Ovary (tissue), 9 donors: ENCODE data around the gene LYPD6. TPM values are rescaled to one million over a fixed set of nuclear protein-coding genes. Genes with fewer than 3 reads are reported as not detected.

ENCODE experiments used
- DNase-seq, 5 donors: peaks; one replicate each; pipeline ENCODE4 v3.0.0-alpha.2; 2019 to 2020
- H3K27ac ChIP-seq, 2 donors: fragments of 200-600 bp; one replicate each; pipeline versions ENCODE4 v1.5.1 to v1.8.0; 2019 to 2022
- H3K27me3 ChIP-seq: fragments of 200-600 bp; one replicate; pipeline ENCODE4 v1.8.0; 2022
- H3K36me3 ChIP-seq: fragments of 200-600 bp; sonication (generic); one replicate; pipeline ENCODE4 v1.5.1; 2019
- H3K4me1 ChIP-seq: one replicate; pipeline ENCODE4 v1.8.1; 2013; ENCODE audit warnings: mild to moderate bottlenecking, moderate library complexity; ENCODE audit not compliant: insufficient read depth
- H3K4me3 ChIP-seq: fragments of 200-600 bp; sonication (generic); one replicate; pipeline ENCODE4 v1.5.1; 2017
- H3K9me3 ChIP-seq, 2 donors: fragments of 200-600 bp in 1 of 2; sonication (generic) in 1 of 2; one replicate each; pipeline versions ENCODE4 v1.5.1 to v1.8.1; 2013 to 2019; ENCODE audit warnings: mild to moderate bottlenecking in 1 of 2, moderate library complexity in 1 of 2
- CTCF ChIP-seq, 3 donors: fragments of 450-650 bp in 2 of 3; fragments of 200-600 bp in 1 of 3; IDR thresholded peaks; one replicate each; pipeline versions ENCODE4 v1.5.1 to v1.8.0; 2016 to 2022; ENCODE audit warnings: antibody characterized with exemption in 3 of 3, mild to moderate bottlenecking in 1 of 3
- EP300 ChIP-seq: sonication (generic); formaldehyde crosslinking; IDR thresholded peaks from one replicate; pipeline ENCODE4 v1.6.1; 2017; ENCODE audit warnings: antibody characterized with exemption
- POLR2A ChIP-seq: fragments of 450-650 bp; IDR thresholded peaks from one replicate; pipeline ENCODE4 v1.6.1; 2017; ENCODE audit warnings: antibody characterized with exemption, mild to moderate bottlenecking, moderate library complexity
- WGBS, 3 donors: extraction: QIAGEN DNeasy Blood & Tissue Kit in 1 of 3; methylation state at CpG; one replicate each; pipeline versions ENCODE4 v1.1.5 to v1.1.7; 2013 to 2017; 5-methylcytosine and 5-hydroxymethylcytosine counted together
- intact Hi-C, 4 donors: fragments of 100-400 bp; cut with DNase I; formaldehyde crosslinking; loops; one replicate each; pipeline versions ENCODE4 v1.11.0 to v1.15.1; 2022 to 2023
- polyA plus RNA-seq, 2 donors: library from polyadenylated mRNA; stranded (reverse); fragments of 200-250 nt in 1 of 2; fragments of 350-450 nt in 1 of 2; fragmentation: Illumina TruSeq in 1 of 2; extraction: RNeasy Lipid Tissue Mini Kit (QIAGEN cat#74804) in 1 of 2; gene quantifications; one replicate each; pipeline ENCODE4 v1.2.3, GENCODE V29; 2013 to 2014
- total RNA-seq, 7 donors: library from RNA; depleted of rRNA in 2 of 7; stranded (reverse); fragments of >200 nt in 2 of 7; fragmentation: NEBNext Ultra II Directional in 3 of 7; extraction: Animal tissue kit (Norgen Biotek cat#: 25700) in 3 of 7; gene quantifications; one replicate each; pipeline versions ENCODE4 v1.1.0 to v1.2.4, GENCODE V29; 2016 to 2023
- donor health status: DM: no; HTN: no; CAD: no; lungs with moderate emphysema.
- donor health status: DM: no; HTN: no; CAD: no.
- donor health status: Bipolar disorder and iron deficiency.
- donor health status: DM: yes; HTN: yes; CAD: no.
- donor health status: DM: no; HTN: no; CAD: no.
- donor health status: DM: yes; HTN: yes; CAD: no.

LYPD6 gene
- total and polyA plus RNA-seq, 9 donors: 0.15 to 3.2 (median 1.2) TPM

DNA sequence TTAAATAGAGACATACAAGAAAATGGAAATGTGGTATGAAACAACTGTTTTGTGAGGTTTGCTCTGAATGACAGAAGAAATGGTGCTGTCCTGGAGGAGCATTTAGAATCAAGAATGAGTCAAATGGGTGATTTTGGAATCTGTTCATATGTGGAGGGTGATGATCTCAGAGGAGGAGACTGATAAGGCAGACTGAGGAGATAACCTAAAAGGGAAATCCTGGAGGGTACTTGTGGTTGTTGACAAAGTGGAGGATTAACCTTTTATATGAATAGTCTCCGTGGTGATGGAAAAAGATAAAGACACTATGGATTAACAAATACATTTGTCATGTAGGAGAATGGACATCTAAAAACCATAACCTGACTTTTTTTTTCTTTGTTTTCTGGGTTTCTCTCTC, 183.1 kb downstream of the LYPD6 start:
- no peak for DNase-seq
- whole genome bisulfite sequencing, 3 donors: 67 to 79% (median 71%) methylated on average over 1 of the region's 1 CpG
- no peak overlapping the region for H3K27ac ChIP-seq
- no peak for TF ChIP-seq POLR2A
- no peak for TF ChIP-seq EP300
- TF ChIP-seq CTCF (IDR thresholded peaks at IDR 0.05): no peak
- H3K27me3 ChIP-seq: no peaks in the 10 kb centered on the region
- no peaks in the 10 kb centered on the region for H3K36me3 ChIP-seq
- intact Hi-C loops: no loop called here
- H3K4me3 ChIP-seq: no peak overlapping the region
- H3K9me3 ChIP-seq: no peaks in the 10 kb centered on the region
- H3K4me1 ChIP-seq: no peaks in the 10 kb centered on the region
